Mucosa of stomach (tissue), 1 donor: ENCODE results near the gene BEGAIN.

Experiments used
- H3K27me3 ChIP-seq: one replicate; pipeline ENCODE4 v1.7.0; 2013; ENCODE audit warnings: mild to moderate bottlenecking, low read length; ENCODE audit not compliant: control insufficient read depth, insufficient read depth
- H3K36me3 ChIP-seq: one replicate; pipeline ENCODE4 v1.7.0; 2013; ENCODE audit warnings: low read length; ENCODE audit not compliant: control insufficient read depth, insufficient read depth
- H3K4me1 ChIP-seq: one replicate; pipeline ENCODE4 v1.7.0; 2013; ENCODE audit warnings: mild to moderate bottlenecking, low read length; ENCODE audit not compliant: control insufficient read depth, insufficient read depth
- H3K4me3 ChIP-seq: one replicate; pipeline ENCODE4 v1.7.0; 2013; ENCODE audit warnings: low read length
- H3K9ac ChIP-seq: one replicate; pipeline ENCODE4 v1.7.0; 2013; ENCODE audit warnings: mild to moderate bottlenecking, low read length, moderate library complexity
- H3K9me3 ChIP-seq: one replicate; pipeline ENCODE4 v1.7.0; 2013; ENCODE audit warnings: mild to moderate bottlenecking, low read length, moderate library complexity; ENCODE audit not compliant: control insufficient read depth
- donor health status: Pancreatic carcinoma.

BEGAIN gene

DNA sequence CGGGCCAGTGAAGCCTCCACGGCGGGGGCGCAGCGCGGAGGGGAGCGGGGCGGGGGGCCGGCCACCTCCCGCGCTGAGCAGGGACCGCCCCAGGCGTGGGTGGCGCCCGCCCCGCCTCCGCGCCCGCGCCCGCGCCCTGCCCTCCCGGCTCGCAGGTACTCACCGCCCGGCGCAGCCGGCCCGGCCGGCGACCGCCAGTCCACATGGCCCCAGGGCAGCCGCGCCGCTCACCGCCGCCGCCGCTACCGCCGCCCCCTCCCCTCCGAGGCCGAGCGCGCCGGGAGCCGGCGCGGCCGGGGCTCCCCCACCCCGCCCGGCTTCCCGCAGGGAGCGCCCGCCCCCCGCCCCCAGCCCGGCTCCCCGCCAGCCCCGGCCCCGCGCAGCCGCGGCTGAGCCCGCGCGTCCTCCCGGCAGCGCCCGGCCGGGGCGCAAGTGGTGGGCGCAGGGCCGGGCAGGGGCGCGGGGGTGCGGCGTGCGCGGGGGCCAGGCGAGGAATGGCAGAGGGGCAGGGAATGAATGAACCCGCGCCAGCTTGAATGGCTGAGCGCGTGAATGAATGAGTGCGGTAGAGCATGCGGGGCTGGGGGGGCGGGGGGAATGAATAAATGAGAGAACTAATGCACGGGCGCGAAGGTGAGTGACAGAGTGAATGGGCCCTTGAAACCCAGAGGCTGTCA is at the start of gene BEGAIN:
Gene BEGAIN (minus strand): TSS at position 332 of the 677 bp plus-strand sequence. CDS start 127 bp downstream, at position 205.
- peaks cover 7% of the 10 kb centered on the region for H3K4me1 ChIP-seq
- peak within 1 kb of the TSS; percentile 31 for H3K4me3 ChIP-seq
- H3K27me3 ChIP-seq: peaks cover 40% of the 10 kb centered on the region
- H3K36me3 ChIP-seq: no peaks in the 10 kb centered on the region
- H3K9me3 ChIP-seq: no peaks in the 10 kb centered on the region
- no peak within 1 kb of the TSS for H3K9ac ChIP-seq

DNA sequence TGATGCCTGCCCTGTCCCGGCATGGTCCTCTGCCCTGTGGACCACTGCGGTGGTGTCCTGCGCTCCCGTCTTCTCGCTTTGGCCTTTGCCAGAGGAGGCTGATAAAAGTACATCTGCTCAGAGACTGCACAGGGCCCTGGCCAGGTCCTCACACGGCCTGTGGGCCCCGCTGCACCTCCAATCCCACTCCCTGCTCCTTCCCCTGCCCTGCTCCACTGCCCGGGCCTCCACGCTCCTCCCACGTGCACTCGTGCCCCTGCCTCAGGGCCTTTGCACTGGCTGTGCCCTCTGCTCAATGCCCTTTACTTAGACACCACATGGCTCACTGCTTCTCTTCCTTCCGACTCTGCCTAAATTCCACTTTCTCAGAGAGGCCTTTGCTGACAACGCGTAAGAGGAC is 49.3 kb upstream of the BEGAIN start:
- no peaks in the 10 kb centered on the region for H3K36me3 ChIP-seq
- no peaks in the 10 kb centered on the region for H3K9me3 ChIP-seq
- no peak overlapping the region for H3K9ac ChIP-seq
- H3K27me3 ChIP-seq: peaks cover 10% of the 10 kb centered on the region
- H3K4me3 ChIP-seq: no peak overlapping the region
- no peaks in the 10 kb centered on the region for H3K4me1 ChIP-seq

GRCh38 chr14:100634026-100634425 is 46.8 kb upstream of the BEGAIN start:
- H3K4me1 ChIP-seq: no peaks in the 10 kb centered on the region
- H3K9ac ChIP-seq: no peak overlapping the region
- H3K9me3 ChIP-seq: no peaks in the 10 kb centered on the region
- no peak overlapping the region for H3K4me3 ChIP-seq
- peaks cover 5% of the 10 kb centered on the region for H3K27me3 ChIP-seq
- H3K36me3 ChIP-seq: no peaks in the 10 kb centered on the region

DNA sequence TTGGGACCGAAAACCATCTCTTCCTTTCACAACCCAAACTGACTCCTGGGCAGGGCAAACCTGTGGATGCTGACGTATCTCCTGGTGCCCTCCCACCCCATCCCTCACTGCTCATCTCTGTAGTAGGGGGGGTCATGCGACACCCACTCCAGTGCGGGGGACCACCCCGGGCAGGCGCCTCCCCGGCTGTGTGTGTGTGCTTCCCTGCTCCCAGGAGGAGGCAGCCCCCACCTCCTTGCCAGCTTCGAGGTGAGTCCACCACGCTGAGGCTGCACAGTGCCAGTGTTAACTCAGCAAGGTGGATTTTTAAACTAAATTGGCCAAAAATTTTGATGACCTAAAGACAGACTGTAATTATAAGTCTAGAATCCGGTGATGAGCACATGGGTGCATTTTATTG is 46.2 kb upstream of the BEGAIN start:
- Histone ChIP-seq H3K36me3 (no peaks in the 10 kb centered on the region), H3K27me3 (peaks cover 8% of the 10 kb centered on the region), H3K4me3 (no peak overlapping the region), H3K9me3 (no peaks in the 10 kb centered on the region), H3K4me1 (no peaks in the 10 kb centered on the region), H3K9ac (no peak overlapping the region)

- Histone ChIP-seq H3K4me3 (no peak overlapping the region), H3K4me1 (no peaks in the 10 kb centered on the region), H3K9ac (no peak overlapping the region), H3K27me3 (peaks cover 6% of the 10 kb centered on the region), H3K9me3 (no peaks in the 10 kb centered on the region), H3K36me3 (no peaks in the 10 kb centered on the region)
Observed at GRCh38 chr14:100629696-100630095, 42.5 kb upstream of the BEGAIN start.

DNA sequence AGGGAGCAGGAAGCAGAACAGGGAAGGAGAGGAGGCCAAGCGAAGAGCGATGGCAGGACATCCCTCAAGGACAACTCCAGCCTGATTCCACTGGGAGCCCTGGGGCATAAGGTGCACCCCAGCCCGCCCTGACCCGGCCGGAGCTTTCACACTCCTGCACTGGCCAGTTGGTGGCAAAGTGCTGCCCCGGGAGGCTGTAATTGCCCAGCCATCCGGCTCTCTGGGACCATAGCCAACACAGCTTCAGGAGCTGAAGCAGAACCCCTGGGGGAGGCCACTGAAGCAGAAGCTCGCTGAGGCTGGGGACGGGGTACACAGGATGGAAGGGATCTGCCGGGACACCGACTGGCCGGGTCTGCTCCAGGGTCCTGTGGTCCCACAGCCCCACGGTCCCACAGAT is 41.9 kb upstream of the BEGAIN start:
- H3K27me3 ChIP-seq: peaks cover 11% of the 10 kb centered on the region
- H3K9ac ChIP-seq: no peak overlapping the region
- H3K4me1 ChIP-seq: no peaks in the 10 kb centered on the region

GRCh38 chr14:100628225-100628624 is 41.0 kb upstream of the BEGAIN start:
- Histone ChIP-seq H3K36me3 (no peaks in the 10 kb centered on the region), H3K9ac (no peak overlapping the region), H3K4me1 (no peaks in the 10 kb centered on the region), H3K4me3 (no peak overlapping the region), H3K27me3 (peaks cover 16% of the 10 kb centered on the region), H3K9me3 (no peaks in the 10 kb centered on the region)

More for the DNA sequence above, 41.9 kb upstream of the BEGAIN start:
- Histone ChIP-seq H3K4me3 (no peak overlapping the region), H3K36me3 (no peaks in the 10 kb centered on the region), H3K9me3 (no peaks in the 10 kb centered on the region)

DNA sequence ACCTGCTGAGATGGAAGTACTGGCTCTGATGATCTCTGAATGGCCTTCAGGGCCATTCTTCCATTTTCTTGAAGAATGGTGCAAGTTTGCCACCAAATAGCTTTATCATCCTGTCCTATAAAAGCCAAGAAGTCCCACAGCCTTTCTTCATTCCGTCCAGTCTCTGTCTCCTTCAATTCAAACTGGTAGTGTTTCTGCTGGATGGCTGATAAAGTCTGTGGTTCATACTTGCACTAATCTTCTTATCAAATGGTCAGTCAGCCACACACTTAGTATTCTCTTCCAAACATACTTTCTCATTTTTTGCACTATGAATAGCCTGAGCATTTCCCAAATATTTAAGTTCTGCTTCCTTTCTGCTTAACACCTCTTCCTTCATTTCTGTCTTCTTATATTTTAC is 39.4 kb upstream of the BEGAIN start:
- no peak overlapping the region for H3K4me3 ChIP-seq
- peaks cover 19% of the 10 kb centered on the region for H3K27me3 ChIP-seq
- no peaks in the 10 kb centered on the region for H3K36me3 ChIP-seq
- H3K9me3 ChIP-seq: no peaks in the 10 kb centered on the region
- no peaks in the 10 kb centered on the region for H3K4me1 ChIP-seq
- no peak overlapping the region for H3K9ac ChIP-seq

- H3K27me3 ChIP-seq: peaks cover 25% of the 10 kb centered on the region
Observed at GRCh38 chr14:100623961-100624360, 36.7 kb upstream of the BEGAIN start.

GRCh38 chr14:100623557-100623956 is 36.3 kb upstream of the BEGAIN start:
- Histone ChIP-seq H3K27me3 (peaks cover 28% of the 10 kb centered on the region), H3K36me3 (no peaks in the 10 kb centered on the region), H3K4me1 (no peaks in the 10 kb centered on the region), H3K9me3 (no peaks in the 10 kb centered on the region), H3K9ac (no peak overlapping the region), H3K4me3 (no peak overlapping the region)

More at GRCh38 chr14:100623961-100624360, 36.7 kb upstream of the BEGAIN start:
- Histone ChIP-seq H3K9me3 (no peaks in the 10 kb centered on the region), H3K9ac (no peak overlapping the region), H3K36me3 (no peaks in the 10 kb centered on the region), H3K4me1 (no peaks in the 10 kb centered on the region), H3K4me3 (no peak overlapping the region)

- Histone ChIP-seq H3K36me3 (no peaks in the 10 kb centered on the region), H3K27me3 (peaks cover 33% of the 10 kb centered on the region), H3K4me3 (no peak overlapping the region), H3K9me3 (no peaks in the 10 kb centered on the region), H3K4me1 (no peaks in the 10 kb centered on the region), H3K9ac (no peak overlapping the region)
Observed at GRCh38 chr14:100622708-100623485, 35.7 kb upstream of the BEGAIN start.

DNA sequence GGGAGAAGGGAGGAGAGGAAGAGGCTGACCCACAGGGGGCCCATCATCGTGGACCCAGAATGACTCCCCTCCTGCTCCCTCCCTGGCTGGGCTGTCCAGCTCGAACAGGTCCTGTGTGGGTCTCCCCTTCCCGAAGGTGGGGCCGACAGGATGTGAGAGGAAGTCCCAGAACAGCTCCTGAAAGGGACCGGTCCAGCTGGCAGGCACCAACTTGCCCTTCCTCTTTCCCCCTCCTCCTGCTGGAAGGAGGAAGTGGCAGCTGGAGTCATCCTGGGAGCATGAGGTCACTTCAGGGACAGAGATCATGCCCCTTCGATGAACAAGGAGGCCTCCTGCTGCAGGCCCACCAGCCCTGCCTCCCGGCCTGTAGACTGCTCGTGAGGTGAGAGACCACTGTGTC is 35.0 kb upstream of the BEGAIN start:
- Histone ChIP-seq H3K36me3 (no peaks in the 10 kb centered on the region), H3K27me3 (peaks cover 40% of the 10 kb centered on the region), H3K9me3 (no peaks in the 10 kb centered on the region)

More for the DNA sequence above, 35.0 kb upstream of the BEGAIN start:
- Histone ChIP-seq H3K9ac (no peak overlapping the region), H3K4me1 (no peaks in the 10 kb centered on the region), H3K4me3 (no peak overlapping the region)
